Measurements from ENCODE around the gene AQP10. TPM values are rescaled to one million over a fixed set of nuclear protein-coding genes. Genes with fewer than 3 reads are reported as not detected.
"Not testable (repeated sequence)": the region's sequence is repeated elsewhere in the genome, so short reads cannot be mapped to it uniquely, and the experiment has no call there.

The AQP10 gene
- total RNA-seq, 4 donors from 2014 or later = not detected

DNA sequence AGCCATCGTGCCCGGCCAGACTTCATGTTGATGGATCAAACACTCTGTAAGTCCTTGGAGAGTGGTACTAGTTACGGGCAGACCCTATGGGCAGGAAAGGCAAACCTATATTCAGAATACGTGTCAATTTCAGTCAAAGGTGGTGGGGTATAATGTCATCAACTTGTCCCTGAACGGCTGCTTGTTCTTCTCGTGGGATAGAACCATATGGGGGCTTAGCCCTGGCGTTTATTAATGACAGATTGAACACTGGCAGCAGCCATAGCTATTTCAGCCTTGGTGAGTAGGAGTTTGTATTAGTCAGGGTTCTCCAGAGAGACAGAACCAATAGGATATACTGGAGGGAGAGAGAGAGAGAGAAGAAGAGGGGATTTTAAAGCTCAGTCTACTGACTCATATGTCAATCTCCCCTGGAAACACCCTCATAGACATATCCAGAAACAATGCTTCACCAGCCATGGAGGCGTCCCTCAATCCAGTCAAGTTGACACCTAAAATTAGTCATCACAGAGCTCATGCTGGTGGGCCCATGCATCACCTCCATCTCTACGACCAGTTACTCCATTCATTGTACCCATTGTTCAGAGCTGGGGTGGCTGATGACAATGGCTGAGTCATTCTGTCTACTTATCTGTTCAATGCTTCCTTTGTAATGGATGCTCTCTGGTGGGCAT, 16.1 kb upstream of the AQP10 start:
- Histone ChIP-seq H3K36me3 (no peaks in the 10 kb centered on the region), H3K27ac (no peak overlapping the region), H3K4me3 (no peak overlapping the region), H3K4me1 (no peaks in the 10 kb centered on the region), H3K9me3 (no peaks in the 10 kb centered on the region), H3K27me3 (no peaks in the 10 kb centered on the region)
- intact Hi-C loops (cut with DNase I; ENCODE audit: low total_unique reads) = no loop called here
- TF ChIP-seq CTCF (IDR thresholded peaks at IDR 0.05 in 4 of 5, conservative IDR thresholded peaks at IDR 0.05 in 1 of 5) = no peak
- no peak for TF ChIP-seq POLR2A (IDR thresholded peaks at IDR 0.05)
- DNase-seq = no peak
- in situ Hi-C loops (cut with MboI; ENCODE audit: low sequenced_read_pairs in 4 of 4) = loop anchor here in 1 of 4 donors (25.0 kb wide), 1 partner anchor 292 kb away; no protein-coding TSS in a partner anchor
- ATAC-seq = no peak

DNA sequence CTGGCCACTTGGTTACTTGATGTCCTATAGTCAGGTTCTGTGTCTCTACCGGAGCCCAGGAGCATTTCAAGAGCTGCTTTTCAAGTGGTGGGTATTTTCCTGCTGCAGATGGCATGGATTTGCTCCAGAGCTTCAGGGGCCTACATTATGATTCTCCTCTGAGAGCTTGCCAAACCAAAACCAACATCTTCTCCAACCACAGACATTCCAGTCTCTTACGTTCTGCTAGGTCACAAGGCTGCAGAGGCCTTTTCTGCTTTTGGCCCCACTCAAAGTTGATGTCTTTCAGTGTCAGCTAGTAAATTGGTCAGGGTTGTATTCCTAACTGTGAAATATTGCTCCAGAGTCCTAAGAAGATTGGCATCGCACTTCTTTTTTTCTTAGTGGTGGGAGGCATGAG, 14.7 kb upstream of the AQP10 start:
- H3K36me3 ChIP-seq = no peaks in the 10 kb centered on the region
- H3K9me3 ChIP-seq = no peaks in the 10 kb centered on the region

DNA sequence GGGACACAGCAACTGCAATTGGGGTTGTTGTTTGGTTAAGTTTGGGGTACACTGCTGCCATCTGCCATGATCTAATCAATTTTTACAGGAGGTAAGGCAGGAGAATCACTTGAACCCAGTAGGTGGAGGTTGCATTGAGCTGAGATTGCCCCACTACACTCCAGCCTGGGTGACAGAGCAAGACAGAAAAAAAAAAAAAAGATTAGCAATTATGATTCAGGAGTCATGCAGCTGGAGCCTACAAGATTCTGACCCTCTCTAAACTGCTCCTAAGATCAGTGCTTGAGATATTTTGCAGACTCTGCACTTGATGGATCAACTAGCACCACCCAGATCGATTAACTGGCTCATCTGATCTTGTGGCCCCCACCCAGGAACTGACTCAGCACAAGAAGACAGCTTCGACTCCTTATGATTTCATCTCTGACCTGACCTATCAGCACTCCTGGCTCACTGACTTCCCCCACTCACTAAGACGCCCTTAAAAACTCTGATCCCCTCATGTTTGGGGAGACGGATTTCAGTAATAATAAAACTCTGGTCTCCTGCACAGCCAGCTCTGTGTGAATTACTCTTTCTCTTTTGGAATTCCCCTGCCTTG, 13.1 kb upstream of the AQP10 start:
- H3K27me3 ChIP-seq; H3K9me3 ChIP-seq; H3K4me3 ChIP-seq; H3K27ac ChIP-seq; H3K4me1 ChIP-seq; DNase-seq; ATAC-seq; H3K36me3 ChIP-seq; intact Hi-C loops (cut with DNase I; ENCODE audit: low total_unique reads): not testable (repeated sequence)
- in situ Hi-C loops (cut with MboI; ENCODE audit: low sequenced_read_pairs in 4 of 4) = loop anchor here in 1 of 4 donors (25.0 kb wide), 1 partner anchor 295 kb away; no protein-coding TSS in a partner anchor

More for the DNA sequence above, 14.7 kb upstream of the AQP10 start:
- Histone ChIP-seq H3K4me3 (no peak overlapping the region), H3K4me1 (no peaks in the 10 kb centered on the region), H3K27ac (no peak overlapping the region), H3K27me3 (no peaks in the 10 kb centered on the region)
- TF ChIP-seq CTCF (IDR thresholded peaks at IDR 0.05 in 4 of 5, conservative IDR thresholded peaks at IDR 0.05 in 1 of 5) = no peak
- no peak for TF ChIP-seq POLR2A (IDR thresholded peaks at IDR 0.05)
- in situ Hi-C loops (cut with MboI; ENCODE audit: low sequenced_read_pairs in 4 of 4) = loop anchor here in 1 of 4 donors (25.0 kb wide), 1 partner anchor 294 kb away; no protein-coding TSS in a partner anchor
- DNase-seq (no peak), ATAC-seq (no peak)
- intact Hi-C loops (cut with DNase I; ENCODE audit: low total_unique reads) = no loop called here

- H3K4me1 ChIP-seq; ATAC-seq; intact Hi-C loops (cut with DNase I; ENCODE audit: low total_unique reads); H3K9me3 ChIP-seq; H3K36me3 ChIP-seq; H3K4me3 ChIP-seq; H3K27ac ChIP-seq; H3K27me3 ChIP-seq; DNase-seq: not testable (repeated sequence)
- in situ Hi-C loops (cut with MboI; ENCODE audit: low sequenced_read_pairs in 4 of 4) = loop anchor here in 1 of 4 donors (25.0 kb wide), 1 partner anchor 297 kb away; no protein-coding TSS in a partner anchor
These were observed 11.8 kb upstream of the AQP10 start for GRCh38 chr1:154309136-154309535.

GRCh38 chr1:154312229-154313065, 8.4 kb upstream of the AQP10 start:
- H3K4me3 ChIP-seq; H3K4me1 ChIP-seq; H3K27me3 ChIP-seq; H3K9me3 ChIP-seq; intact Hi-C loops (cut with DNase I; ENCODE audit: low total_unique reads); ATAC-seq; H3K27ac ChIP-seq; H3K36me3 ChIP-seq; DNase-seq: not testable (repeated sequence)
- in situ Hi-C loops (cut with MboI; ENCODE audit: low sequenced_read_pairs in 4 of 4) = loop anchor here in 1 of 4 donors (25.0 kb wide), 1 partner anchor 300 kb away; no protein-coding TSS in a partner anchor

DNA sequence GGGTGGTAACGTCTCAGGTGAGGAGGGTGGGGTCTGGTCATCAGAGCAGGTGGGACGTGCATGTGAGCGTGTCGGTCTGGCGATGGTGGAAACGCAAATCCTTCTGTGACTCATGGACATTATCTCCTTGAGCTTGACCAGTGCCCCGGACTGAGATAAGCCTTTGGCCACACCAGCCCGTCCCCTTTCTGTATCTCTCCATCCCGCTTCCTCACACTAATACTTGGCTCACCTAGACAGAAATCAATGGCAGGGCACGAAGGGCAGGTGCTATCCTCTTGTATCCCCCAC, 7.9 kb upstream of the AQP10 start:
- intact Hi-C loops (cut with DNase I; ENCODE audit: low total_unique reads) (no loop called here), in situ Hi-C loops (cut with MboI; ENCODE audit: low sequenced_read_pairs in 4 of 4) (loop anchor here in 1 of 4 donors (25.0 kb wide), 1 partner anchor 301 kb away; no protein-coding TSS in a partner anchor)
- no peak for DNase-seq
- Histone ChIP-seq H3K4me3 (no peak overlapping the region), H3K27me3 (no peaks in the 10 kb centered on the region), H3K4me1 (no peaks in the 10 kb centered on the region), H3K27ac (no peak overlapping the region), H3K9me3 (no peaks in the 10 kb centered on the region), H3K36me3 (no peaks in the 10 kb centered on the region)
- ATAC-seq = no peak
- no peak for TF ChIP-seq POLR2A (IDR thresholded peaks at IDR 0.05)
- no peak for TF ChIP-seq CTCF (IDR thresholded peaks at IDR 0.05 in 4 of 5, conservative IDR thresholded peaks at IDR 0.05 in 1 of 5)

GRCh38 chr1:154314226-154314625, 6.7 kb upstream of the AQP10 start:
- H3K36me3 ChIP-seq; intact Hi-C loops (cut with DNase I; ENCODE audit: low total_unique reads); H3K4me1 ChIP-seq; H3K4me3 ChIP-seq; ATAC-seq; DNase-seq; H3K27me3 ChIP-seq; H3K9me3 ChIP-seq; H3K27ac ChIP-seq: not testable (repeated sequence)
- in situ Hi-C loops (cut with MboI; ENCODE audit: low sequenced_read_pairs in 4 of 4) = loop anchor here in 1 of 4 donors (25.0 kb wide), 1 partner anchor 302 kb away; no protein-coding TSS in a partner anchor

All from gastrocnemius medialis (tissue), 4 donors.